GM12872 (cell line): ENCODE data around the gene PMS2.

ENCODE experiments used
- CTCF ChIP-seq: IDR thresholded peaks from 3 replicates; pipeline ENCODE4 v1.5.1; 2011; ENCODE audit warnings: low read depth, mild to moderate bottlenecking, low read length, moderate library complexity; ENCODE audit not compliant: insufficient read depth

PMS2 gene

GRCh38 chr7:6026011-6026819 is 17.4 kb upstream of the PMS2 start:
- TF ChIP-seq CTCF: peak; percentile 38; the same call in 2 of the 3 replicates

GRCh38 chr7:6023974-6024435 is 15.2 kb upstream of the PMS2 start:
- no peak for TF ChIP-seq CTCF

GRCh38 chr7:6022707-6023106 is 13.9 kb upstream of the PMS2 start:
- no peak for TF ChIP-seq CTCF

- TF ChIP-seq CTCF: no peak
These were observed 11.8 kb upstream of the PMS2 start for GRCh38 chr7:6020371-6021286.

- TF ChIP-seq CTCF: no peak
These were observed 7.8 kb upstream of the PMS2 start for GRCh38 chr7:6016653-6016966.

GRCh38 chr7:6015917-6016652 is 7.2 kb upstream of the PMS2 start:
- TF ChIP-seq CTCF: no peak
